ENCODE results near the gene WDR74. TPM values are rescaled to one million over a fixed set of nuclear protein-coding genes. Genes with fewer than 3 reads are reported as not detected.
A peak's percentile ranks its signal among the peaks of the same experiment; 100 is the strongest.

Gene WDR74
- total and polyA plus RNA-seq, 2 of the 13 experiments (the other 11 are each of a cell fraction or from before 2014, with no cell fraction given), result 77.0 to 83.3 TPM

DNA sequence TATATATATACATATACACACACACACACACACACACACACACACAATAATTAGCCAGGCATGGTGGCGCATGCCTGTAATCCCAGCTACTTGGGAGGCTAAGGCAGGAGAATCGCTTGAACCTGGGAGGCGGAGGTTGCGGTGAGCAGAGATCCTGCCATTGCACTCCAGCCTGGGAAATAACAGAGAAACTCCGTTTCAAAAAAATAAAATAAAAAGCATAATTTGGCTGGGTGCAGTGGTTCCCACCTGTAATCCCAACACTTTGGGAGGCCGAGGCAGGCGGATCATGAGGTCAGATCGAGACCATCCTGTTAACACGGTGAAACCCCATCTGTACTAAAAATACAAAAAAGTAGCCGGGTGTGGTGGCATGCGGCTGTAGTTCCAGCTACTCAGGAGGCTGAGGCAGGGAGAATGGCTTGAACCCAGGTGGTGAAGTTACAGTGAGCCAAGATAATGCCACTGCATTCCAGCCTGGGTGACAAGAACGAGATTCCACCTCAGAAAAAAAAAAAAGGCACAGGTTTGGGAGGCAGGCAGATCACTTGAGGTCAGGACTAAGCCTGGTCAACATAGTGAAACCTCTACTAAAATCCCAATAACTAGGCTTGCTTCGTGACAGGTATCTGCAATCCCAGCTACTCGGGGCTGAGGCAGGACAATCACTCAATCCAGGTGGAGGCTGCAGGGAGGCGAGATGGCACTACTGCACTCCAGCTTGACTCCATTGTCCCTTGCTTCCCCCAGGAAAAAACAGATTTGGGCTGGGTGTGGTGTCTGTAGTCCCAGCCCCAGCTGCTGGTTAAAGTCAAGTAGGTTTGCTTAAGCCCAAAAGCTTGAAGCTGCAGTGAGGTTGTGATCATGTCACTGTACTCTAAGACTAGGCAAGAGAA, 11.8 kb upstream of the WDR74 start (continued):
- TF ChIP-seq HIC2 (CRISPR knock-in tag; IDR thresholded peaks at IDR 0.05; ENCODE audit: low read depth), result no peak
- TF ChIP-seq ZBTB3 (CRISPR knock-in tag; IDR thresholded peaks at IDR 0.05; ENCODE audit: borderline replicate concordance, low read depth), result no peak
- TF ChIP-seq ZNF720 (CRISPR knock-in tag; IDR thresholded peaks at IDR 0.05), result no peak
- TF ChIP-seq MTA1 (CRISPR knock-in tag; IDR thresholded peaks at IDR 0.05; ENCODE audit: borderline replicate concordance), result no peak
- TF ChIP-seq REPIN1 (CRISPR knock-in tag; IDR thresholded peaks at IDR 0.05; ENCODE audit: borderline replicate concordance, low read depth), result no peak; the same call in 1 of the 2 replicates
- peak; percentile 94; the same call in 1 of the 2 replicates for TF ChIP-seq ZC3H4 (CRISPR knock-in tag; IDR thresholded peaks at IDR 0.05; ENCODE audit: borderline replicate concordance)
- TF ChIP-seq CBX1 (IDR thresholded peaks at IDR 0.05; ENCODE audit: low read depth), result peak; percentile 28
- no peak for TF ChIP-seq ZNF646 (CRISPR knock-in tag; IDR thresholded peaks at IDR 0.05)
- no peak for TF ChIP-seq CEBPB (IDR thresholded peaks at IDR 0.05; ENCODE audit: borderline replicate concordance, low read depth, low read length)
- no peak for TF ChIP-seq ETV6 (CRISPR knock-in tag; conservative IDR thresholded peaks at IDR 0.05)
- no peak for TF ChIP-seq ZNF552 (CRISPR knock-in tag; IDR thresholded peaks at IDR 0.05; ENCODE audit: borderline replicate concordance)
- TF ChIP-seq HNF1B (CRISPR knock-in tag; IDR thresholded peaks at IDR 0.05), result no peak
- no peak for TF ChIP-seq MLLT10 (CRISPR knock-in tag; IDR thresholded peaks at IDR 0.05)
- TF ChIP-seq KDM3A (CRISPR knock-in tag; IDR thresholded peaks at IDR 0.05; ENCODE audit: low read depth), result no peak
- no peak for TF ChIP-seq ZMYM2 (CRISPR knock-in tag; IDR thresholded peaks at IDR 0.05)
- TF ChIP-seq PTBP1 (IDR thresholded peaks at IDR 0.05; ENCODE audit: low read depth, low read length, poor library complexity, severe bottlenecking), result no peak
- no peak for TF ChIP-seq SNAPC2 (CRISPR knock-in tag; IDR thresholded peaks at IDR 0.05)
- no peak for TF ChIP-seq PHF21A (CRISPR knock-in tag; IDR thresholded peaks at IDR 0.05)

Measured in HepG2 (cell line).